Glutamatergic neuron (in vitro differentiated cells): ENCODE data around the gene PPM1G. TPM values are rescaled to one million over a fixed set of nuclear protein-coding genes. Genes with fewer than 3 reads are reported as not detected.

Source experiments
- DNase-seq: peaks from one replicate; pipeline ENCODE4 v3.0.0; 2022
- H3K27ac Mint-ChIP-seq: one replicate; pipeline ENCODE4 v1.8.0; 2020; ENCODE audit warnings: mild to moderate bottlenecking, mixed read lengths, inconsistent platforms; ENCODE audit not compliant: unreplicated experiment
- H3K27me3 Mint-ChIP-seq: one replicate; pipeline ENCODE4 v1.8.0; 2020; ENCODE audit warnings: mild to moderate bottlenecking, moderate library complexity, mixed read lengths, inconsistent platforms; ENCODE audit not compliant: unreplicated experiment
- H3K36me3 Mint-ChIP-seq: one replicate; pipeline ENCODE4 v1.8.0; 2020; ENCODE audit warnings: mild to moderate bottlenecking, mixed read lengths, inconsistent platforms; ENCODE audit not compliant: unreplicated experiment
- H3K4me1 Mint-ChIP-seq: one replicate; pipeline ENCODE4 v1.8.0; 2020; ENCODE audit warnings: mild to moderate bottlenecking, low read depth, mixed read lengths, inconsistent platforms; ENCODE audit not compliant: unreplicated experiment
- H3K4me3 Mint-ChIP-seq: one replicate; pipeline ENCODE4 v1.8.0; 2020; ENCODE audit warnings: mild to moderate bottlenecking, mixed read lengths, inconsistent platforms; ENCODE audit not compliant: unreplicated experiment
- H3K9me3 Mint-ChIP-seq: one replicate; pipeline ENCODE4 v1.8.0; 2020; ENCODE audit warnings: mild to moderate bottlenecking, moderate library complexity, mixed read lengths, inconsistent platforms; ENCODE audit not compliant: unreplicated experiment
- total RNA-seq: library from RNA; stranded (reverse); fragmentation: NEBNext Ultra II Directional; extraction: Animal tissue kit (Norgen Biotek cat#: 25700); gene quantifications from one replicate; pipeline ENCODE4 v1.2.1, GENCODE V29; 2021; ENCODE audit not compliant: unreplicated experiment
- TF ChIP-seq, protein P1 (sequence below): fragments of 200-600 bp; sonication (generic); IDR thresholded peaks from one replicate; pipeline ENCODE4 v1.5.0; 2021; ENCODE audit not compliant: partially characterized antibody, unreplicated experiment

PPM1G gene
- total RNA-seq, 1 donor from 2014 or later: 84.9 TPM

DNA sequence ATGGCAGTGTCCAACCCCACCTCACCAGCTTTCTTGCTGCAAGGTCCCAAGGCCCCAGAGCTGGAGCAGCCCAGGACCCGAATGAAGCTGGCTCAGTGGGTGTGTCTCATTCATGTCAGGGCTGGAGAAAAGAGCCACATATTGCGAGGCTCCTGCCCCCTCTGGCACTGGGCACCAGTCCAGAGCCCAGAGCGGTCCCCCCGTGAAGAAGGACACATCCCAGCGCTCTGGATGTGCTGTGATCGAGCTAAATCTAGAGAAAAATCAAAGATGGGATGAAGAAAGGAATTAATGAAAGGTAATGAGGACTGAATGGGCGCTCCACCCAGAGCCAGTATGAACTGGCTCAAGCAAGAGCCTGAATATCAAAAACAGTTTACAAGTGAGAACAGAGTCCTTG is 73.2 kb downstream of the PPM1G start:
- Mint-ChIP-seq H3K4me3 (no peak overlapping the region), H3K27me3 (no peaks in the 10 kb centered on the region), H3K36me3 (no peaks in the 10 kb centered on the region), H3K27ac (no peak overlapping the region), H3K4me1 (no peaks in the 10 kb centered on the region), H3K9me3 (peaks cover 2% of the 10 kb centered on the region)
- TF ChIP-seq, protein P1, sequence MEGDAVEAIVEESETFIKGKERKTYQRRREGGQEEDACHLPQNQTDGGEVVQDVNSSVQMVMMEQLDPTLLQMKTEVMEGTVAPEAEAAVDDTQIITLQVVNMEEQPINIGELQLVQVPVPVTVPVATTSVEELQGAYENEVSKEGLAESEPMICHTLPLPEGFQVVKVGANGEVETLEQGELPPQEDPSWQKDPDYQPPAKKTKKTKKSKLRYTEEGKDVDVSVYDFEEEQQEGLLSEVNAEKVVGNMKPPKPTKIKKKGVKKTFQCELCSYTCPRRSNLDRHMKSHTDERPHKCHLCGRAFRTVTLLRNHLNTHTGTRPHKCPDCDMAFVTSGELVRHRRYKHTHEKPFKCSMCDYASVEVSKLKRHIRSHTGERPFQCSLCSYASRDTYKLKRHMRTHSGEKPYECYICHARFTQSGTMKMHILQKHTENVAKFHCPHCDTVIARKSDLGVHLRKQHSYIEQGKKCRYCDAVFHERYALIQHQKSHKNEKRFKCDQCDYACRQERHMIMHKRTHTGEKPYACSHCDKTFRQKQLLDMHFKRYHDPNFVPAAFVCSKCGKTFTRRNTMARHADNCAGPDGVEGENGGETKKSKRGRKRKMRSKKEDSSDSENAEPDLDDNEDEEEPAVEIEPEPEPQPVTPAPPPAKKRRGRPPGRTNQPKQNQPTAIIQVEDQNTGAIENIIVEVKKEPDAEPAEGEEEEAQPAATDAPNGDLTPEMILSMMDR: no peak
- DNase-seq: no peak

DNA sequence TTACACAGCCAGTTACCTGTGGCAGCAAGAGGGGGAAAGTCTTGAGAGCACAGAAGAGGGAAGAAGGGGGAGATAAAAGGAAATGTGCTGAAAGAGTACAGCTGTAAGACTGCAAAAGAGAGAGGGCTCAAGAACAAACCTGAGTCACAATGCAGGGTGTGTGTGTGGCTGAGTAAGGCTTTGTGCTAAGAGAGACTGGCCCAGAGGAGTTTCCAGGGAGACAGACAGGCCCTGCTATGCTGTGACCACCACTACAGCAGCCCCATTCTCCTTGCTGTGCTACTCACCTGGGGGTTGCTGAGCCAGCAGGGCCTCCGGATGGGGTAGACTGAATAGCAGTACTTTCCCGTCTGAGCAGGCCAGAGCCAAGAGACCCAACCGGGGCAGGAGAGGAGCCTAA is 74.1 kb downstream of the PPM1G start:
- Mint-ChIP-seq H3K27ac (no peak overlapping the region), H3K36me3 (no peaks in the 10 kb centered on the region), H3K27me3 (no peaks in the 10 kb centered on the region), H3K9me3 (peaks cover 2% of the 10 kb centered on the region), H3K4me3 (no peak overlapping the region), H3K4me1 (no peaks in the 10 kb centered on the region)
- DNase-seq: no peak
- TF ChIP-seq, protein P1: no peak

Other genes with a start within 250 kb of the PPM1G start
- gene ATRAID, start 197.6 kb downstream of the PPM1G start, total RNA-seq: 58.8 TPM
- 40.0 TPM for gene SLC5A6, start 197.3 kb downstream of the PPM1G start, total RNA-seq
- 38.5 TPM for gene CAD, start 192.2 kb downstream of the PPM1G start, total RNA-seq
- 1.3 TPM for gene SLC30A3, start 146.5 kb downstream of the PPM1G start, total RNA-seq
- not detected for gene DNAJC5G, start 134.2 kb downstream of the PPM1G start, total RNA-seq
- 2.0 TPM for gene TRIM54, start 127.2 kb downstream of the PPM1G start, total RNA-seq
- 1.9 TPM for gene UCN, start 101.1 kb downstream of the PPM1G start, total RNA-seq
- gene MPV17, start 86.5 kb downstream of the PPM1G start, total RNA-seq: 56.6 TPM
- 111 TPM for gene GTF3C2, start 52.8 kb downstream of the PPM1G start, total RNA-seq
- 53.6 TPM for gene EIF2B4, start 39.3 kb downstream of the PPM1G start, total RNA-seq
- 72.5 TPM for gene SNX17, start 39.0 kb downstream of the PPM1G start, total RNA-seq
- gene ZNF513, start 28.9 kb downstream of the PPM1G start, total RNA-seq: 30.2 TPM
- 142 TPM for gene NRBP1, start 19.0 kb upstream of the PPM1G start, total RNA-seq
- gene KRTCAP3, start 32.8 kb upstream of the PPM1G start, total RNA-seq: 4.2 TPM
- 43.6 TPM for gene IFT172, start 80.2 kb upstream of the PPM1G start, total RNA-seq
- gene FNDC4, start 85.6 kb upstream of the PPM1G start, total RNA-seq: 15.2 TPM
- gene GCKR, start 87.2 kb upstream of the PPM1G start, total RNA-seq: 0.61 TPM
- gene ZNF512, start 173.5 kb upstream of the PPM1G start, total RNA-seq: 93.1 TPM
- gene CCDC121, start 219.4 kb upstream of the PPM1G start, total RNA-seq: 5.3 TPM
- 37.5 TPM for gene GPN1, start 219.5 kb upstream of the PPM1G start, total RNA-seq